ENCODE measurements around the gene ADCY6.

ADCY6 gene

DNA sequence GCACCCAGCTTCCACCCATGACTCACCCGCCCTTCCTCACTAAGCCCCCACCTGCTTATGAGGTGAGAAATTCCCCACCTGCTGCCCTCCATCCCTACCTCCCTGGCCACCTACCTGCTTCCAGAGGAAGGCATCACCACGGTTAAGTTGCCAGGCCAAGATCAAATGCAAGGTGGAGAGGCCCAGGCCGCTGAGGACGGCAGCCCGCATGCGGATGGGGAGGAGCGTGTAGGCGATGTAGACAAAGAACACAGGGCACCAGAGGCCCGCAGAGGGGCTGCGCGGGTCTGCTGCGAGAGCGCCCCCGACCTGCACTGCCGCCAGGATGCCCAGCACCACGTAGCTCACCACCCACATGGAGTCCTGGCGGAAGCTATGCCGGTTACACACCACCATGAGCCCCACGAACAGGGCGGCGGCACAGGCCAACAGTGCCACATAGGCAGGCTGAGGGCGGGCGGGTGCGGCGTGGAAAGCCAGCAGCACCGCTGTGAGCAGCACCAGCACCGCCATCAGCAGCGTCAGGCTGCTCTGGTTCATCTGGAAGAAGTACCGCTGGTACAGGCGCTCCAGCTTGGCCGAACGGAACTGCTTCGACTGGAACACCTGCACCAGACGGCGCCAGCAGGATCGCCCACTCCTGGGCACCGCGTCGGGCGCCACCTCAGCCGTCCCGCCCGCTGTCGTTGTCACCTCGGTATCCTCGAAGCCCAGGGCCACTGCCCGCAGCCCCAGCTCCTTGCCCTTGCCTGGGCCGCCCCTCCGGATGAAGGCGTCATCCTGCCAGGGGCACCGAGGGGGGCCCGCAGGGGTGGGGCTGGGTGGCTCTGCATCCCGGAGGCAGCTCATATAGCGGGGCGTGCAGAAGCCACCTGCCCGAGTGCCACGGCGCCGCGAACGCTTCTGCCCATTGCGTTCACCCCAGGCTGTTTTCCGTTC, 6.2 kb downstream of the ADCY6 start:
- no peak for DNase-seq (ENCODE audit: low spot score)

DNA sequence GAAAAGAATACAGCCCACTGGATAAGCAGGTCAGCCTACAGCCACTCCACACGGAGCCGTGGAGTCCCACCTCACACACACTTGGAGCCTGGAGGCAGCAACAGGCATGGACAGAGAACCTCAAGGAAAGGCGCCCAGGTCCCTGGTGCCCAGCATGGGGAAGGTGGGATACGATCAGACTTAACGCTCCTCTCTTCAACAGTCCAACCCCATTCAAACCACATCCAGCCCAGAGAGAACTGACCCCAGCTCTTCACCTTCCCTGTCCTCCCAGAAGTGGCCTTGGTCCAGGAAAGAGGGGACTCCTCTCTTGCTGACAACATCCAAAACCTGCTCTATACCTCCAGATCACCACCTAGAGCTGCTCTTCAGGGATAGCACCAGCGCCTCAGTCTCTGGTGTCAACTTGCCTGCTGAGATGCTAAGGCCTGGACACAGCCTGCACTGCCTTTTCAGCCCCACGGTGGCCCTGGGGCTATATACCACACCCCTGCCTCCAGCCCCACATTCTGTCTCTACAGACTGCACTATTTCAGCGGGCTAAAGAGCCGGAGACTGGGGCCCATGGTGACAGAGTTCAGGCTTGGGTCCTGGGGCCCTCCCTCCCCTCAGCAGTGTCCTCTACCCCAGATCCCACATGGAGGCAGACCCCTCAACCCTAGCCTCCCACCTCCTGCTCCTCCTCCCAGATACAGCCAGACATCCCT, 7.0 kb downstream of the ADCY6 start:
- DNase-seq (ENCODE audit: low spot score) = no peak

DNA sequence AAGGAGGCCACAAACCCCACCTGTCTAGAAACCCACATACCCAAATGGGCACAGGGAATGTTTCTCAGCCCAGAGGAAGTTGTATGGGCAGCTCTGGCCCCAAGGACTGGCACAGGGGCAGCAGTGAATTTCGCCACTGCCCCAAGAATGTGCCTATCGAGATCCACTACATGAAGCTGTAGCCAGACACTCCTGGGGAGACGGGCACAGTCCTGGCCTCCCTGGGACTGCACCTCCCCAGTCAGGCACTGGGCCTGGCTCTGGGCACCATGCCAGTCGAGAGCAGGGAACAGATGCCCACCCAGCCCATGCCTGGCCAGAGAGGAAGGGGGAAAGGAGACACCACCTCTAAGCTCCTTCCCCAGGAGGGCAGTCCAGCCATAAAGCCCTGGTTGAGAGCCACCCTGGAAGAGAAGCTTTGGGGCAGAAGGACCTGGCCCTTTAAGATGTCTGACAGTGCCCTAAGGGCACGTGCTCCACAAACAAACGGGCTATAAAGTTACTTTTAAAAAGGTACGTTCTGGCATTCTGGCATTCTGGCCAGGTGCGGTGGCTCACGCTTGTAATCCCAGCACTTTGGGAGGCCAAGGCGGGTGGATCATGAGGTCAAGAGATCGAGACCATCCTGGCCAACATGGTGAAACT, 8.4 kb downstream of the ADCY6 start:
- DNase-seq (ENCODE audit: low spot score) = no peak

DNA sequence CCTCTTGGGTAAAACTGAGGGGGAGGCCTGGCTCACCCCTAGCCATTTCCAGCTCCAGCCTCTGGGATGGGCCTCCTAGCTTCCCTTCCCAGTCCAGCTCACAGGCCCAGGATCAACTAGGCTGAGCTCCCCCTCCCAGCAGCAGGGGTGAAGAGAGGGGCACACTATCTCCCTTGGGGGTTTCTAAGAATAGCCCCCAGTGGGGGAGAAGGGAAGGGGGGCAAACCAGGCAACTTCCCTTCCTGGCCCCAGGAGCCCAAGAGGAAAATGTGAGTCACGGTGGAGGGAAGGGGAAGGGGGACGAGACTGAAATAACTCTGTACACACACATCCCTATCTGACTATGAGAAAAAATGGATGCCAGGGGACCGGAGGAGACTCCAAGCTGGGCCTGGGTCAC, 9.0 kb downstream of the ADCY6 start:
- DNase-seq (ENCODE audit: low spot score) = no peak

DNA sequence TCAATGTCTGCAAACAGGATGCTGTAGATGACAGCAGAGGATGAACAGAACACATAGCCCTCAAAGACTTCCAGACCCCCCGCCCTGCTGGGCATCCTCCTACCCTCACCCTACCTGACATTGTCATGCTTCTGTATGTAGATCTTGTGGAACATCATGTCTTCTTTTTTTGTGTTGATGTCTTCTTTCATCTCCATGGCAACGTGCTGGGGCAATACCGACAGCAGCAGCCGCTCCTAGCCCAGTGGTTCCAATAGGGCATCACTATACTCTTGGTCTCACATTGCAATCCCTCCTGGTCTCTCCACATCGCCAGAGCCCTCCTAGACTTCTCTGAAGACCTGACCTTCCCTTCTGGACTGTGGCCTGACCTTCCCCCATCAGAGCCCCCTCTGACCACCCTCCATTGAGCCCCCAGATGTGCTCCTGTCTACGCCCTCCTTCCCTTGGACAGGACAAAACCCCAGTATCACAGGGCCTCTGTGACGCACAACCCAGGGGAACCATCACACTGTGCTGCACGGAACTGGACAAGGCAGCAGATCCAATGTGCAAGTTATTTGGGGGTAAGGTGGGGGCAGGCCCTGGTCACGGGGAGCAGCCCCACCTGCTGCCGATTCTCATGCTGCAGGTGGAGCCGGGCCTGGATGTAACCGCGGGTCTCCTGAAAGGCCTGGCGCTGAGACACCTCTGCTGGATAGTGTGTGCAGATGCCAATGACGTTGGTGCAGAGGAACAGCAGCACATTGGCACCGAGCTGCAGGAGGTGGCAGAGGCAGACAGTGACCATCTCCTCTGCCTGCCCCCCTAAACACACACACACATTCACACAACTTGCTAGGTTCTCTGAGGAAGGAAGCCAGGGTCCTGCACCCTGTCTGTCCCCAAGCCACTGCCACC, 11.1 kb downstream of the ADCY6 start:
- DNase-seq (ENCODE audit: low spot score) = no peak

DNA sequence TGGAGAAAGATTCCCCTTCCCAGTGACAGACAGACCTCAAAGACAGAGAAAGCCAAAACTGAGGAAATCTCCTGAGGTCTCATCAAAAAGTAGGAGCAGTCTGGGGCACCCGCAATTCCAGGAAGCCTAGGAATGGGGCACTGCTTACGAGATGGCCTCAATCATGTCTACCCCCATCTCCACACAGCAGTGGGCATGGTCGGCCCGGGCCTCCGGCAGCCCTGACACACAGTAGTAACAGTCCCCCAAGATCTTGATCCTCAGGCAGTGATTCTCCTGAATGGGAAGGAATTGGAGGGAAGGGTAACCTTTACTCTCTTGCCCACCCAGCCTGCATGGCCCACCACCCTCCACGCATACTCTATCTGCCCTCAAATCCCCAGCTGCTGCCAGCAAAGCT, 11.9 kb downstream of the ADCY6 start:
- no peak for DNase-seq (ENCODE audit: low spot score)

DNA sequence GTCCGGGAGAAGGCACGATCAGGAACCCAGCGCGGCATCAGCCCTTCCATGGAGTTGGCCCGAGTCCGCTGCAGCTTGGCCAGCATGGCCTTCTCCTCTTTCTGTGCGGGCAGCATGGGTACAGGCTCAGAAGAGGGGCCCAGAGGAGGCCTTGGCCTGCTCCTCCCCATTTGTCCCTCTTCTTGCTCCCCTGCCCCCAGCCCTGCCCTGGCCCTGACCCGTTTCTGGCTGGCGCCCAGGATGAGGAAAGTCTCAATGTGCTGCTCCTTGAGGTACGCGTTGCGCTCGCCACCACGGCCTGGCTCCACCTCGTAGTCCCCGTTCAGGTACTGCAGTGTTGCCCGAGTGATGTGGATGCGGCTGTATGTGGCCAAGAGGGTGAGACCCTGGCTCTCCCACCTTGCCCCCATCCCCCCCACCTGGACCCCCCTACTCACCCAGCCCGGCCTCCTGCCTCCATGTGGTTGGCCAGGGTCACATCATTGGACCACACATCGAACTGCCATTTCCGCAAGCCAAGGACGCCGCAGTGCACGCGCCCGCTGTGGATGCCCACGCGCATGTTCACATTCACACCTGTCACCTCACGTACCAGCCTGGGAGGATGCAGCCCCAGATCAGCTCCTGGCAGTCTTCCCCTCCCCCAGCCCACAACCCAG, 12.8 kb downstream of the ADCY6 start:
- no peak for DNase-seq (ENCODE audit: low spot score)

DNA sequence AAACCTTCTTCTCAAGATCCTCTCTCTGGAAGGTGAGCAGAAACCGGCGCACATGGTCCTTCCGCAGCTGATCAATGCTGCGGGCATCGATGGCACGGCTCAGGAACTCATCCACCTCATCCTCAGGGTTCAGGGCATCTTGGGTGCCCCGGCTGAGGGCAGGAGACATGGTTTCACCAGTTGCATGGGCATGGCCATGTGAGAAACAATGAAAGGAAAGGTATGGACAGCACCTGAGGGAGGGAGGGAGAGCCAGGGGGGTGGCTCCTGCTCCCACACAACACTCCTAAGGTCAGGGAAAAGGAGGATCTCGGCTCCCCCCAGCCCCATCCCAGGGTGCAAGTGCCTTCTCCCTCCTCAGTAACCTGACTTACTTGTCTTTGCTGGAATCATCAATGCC, 13.6 kb downstream of the ADCY6 start:
- no peak for DNase-seq (ENCODE audit: low spot score)

DNA sequence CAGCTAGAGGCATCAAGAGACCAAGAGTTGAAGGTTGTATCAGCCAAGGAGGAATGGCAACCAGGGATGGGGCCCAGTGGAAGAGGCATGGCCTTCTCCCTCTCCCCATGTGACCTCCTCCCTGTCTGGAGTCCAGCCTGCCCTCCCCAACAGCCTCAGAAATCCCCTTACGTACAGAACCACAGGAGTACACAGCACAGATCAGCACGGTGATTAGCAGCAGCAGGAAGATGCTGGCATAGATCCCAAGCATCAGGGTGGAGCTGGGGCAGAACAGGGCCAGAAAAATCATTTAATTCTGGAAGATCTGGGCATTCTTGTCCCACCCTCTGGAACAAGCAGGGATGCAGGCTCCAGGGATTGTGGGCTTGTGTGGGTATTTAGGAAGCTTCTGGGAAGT, 14.4 kb downstream of the ADCY6 start:
- DNase-seq (ENCODE audit: low spot score) = no peak

DNA sequence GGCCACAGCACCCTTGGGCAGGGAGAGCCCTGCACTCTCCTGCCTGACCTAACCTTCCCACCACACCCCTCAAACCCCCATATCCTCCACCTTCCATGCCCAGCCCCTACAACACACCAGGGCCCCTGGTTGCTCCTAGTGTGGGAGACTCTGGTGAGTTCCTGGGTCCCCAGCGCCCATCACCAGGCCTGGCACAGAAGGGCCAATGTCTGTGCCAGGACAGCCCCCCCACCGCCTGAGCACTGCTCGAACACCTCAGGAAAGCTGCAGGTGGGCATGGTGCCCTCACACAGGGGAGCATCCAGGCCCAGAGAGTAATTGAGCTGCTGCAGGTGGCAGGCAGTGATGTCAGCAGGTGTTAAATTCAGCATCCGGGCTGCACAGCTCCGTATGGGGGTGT, 15.2 kb downstream of the ADCY6 start:
- no peak for DNase-seq (ENCODE audit: low spot score)

DNA sequence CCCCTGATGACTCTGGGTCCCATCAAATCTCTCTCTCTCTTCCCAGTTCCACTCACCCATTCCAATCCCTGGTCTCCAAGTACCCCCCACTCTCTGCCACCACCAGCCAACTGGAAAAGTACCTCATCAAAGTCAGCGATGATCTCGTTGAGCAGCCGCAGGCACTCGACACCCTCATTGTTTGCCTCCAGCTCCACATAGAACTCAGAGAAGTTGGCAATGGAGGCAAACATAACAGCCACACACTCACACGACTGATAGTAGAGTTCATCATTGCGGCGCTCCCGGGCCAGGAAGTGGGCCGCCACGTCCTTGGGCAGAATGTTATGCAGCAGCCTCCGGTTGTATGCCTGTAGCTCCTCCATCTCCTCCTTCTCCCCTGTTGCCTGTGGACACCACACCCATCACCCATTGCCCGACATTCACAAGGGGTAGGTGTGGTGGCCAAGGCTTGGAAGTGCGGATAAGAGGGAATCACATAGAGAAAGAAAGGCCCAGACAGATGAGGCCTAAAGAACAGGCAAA, 17.2 kb downstream of the ADCY6 start:
- DNase-seq (ENCODE audit: low spot score) = no peak

DNA sequence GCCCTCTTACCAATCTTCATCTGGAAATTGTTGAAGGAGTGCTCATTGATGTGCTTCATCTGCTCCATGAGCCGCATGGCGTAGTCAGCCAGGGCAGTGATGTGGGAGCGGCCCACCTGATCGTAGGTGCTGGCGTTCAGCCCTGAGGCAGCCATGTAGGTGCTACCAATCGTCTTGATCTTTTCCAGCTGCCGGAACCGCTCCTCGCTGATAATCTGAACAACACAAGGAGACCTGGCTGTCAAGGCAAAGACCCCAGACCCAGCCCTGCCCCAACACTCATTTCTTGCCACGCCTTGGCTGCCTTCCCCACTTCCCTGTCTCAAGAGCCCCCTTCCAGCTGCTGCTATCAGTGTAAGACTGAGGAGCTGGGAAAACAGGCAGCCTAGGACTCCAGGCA, 18.1 kb downstream of the ADCY6 start:
- no peak for DNase-seq (ENCODE audit: low spot score)

DNA sequence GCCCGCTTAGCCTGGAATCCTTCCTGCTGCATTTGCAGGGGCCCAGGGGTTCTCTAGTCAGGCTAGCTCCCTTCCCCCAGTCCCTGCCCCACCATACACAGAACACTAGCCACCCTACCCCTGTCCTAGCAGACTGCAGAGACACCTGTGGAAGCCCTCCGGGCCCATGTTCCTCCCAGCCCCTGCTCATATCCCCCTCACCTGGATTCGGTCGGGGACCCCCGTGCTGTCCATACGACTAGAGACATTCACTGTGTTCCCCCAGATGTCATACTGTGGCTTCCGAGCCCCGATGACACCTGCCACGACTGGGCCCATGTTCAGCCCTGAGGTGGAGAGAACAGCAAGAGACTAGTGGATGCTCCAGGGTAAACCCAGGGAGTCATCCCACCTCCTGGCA, 20.2 kb downstream of the ADCY6 start:
- no peak for DNase-seq (ENCODE audit: low spot score)

DNA sequence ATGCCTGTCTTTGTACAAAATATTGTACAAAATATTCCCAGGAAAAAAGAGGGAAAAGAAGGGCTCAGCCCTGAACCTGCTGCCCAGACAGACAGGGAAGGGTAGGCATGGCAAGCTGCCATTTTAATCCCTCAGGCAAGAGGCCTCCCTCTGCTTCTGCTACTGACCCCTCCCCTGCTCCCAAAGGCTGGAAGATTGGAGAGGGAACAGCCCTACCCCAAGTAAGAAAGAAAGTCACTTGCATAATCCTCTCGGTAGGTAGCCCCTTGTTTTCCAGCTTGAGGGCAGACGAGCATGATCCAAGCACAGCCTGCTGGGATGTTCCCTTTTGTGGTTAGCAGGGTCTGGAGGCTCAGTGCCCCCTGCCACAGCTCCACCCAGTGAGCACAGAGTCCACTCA, 20.7 kb downstream of the ADCY6 start:
- DNase-seq (ENCODE audit: low spot score) = no peak

DNA sequence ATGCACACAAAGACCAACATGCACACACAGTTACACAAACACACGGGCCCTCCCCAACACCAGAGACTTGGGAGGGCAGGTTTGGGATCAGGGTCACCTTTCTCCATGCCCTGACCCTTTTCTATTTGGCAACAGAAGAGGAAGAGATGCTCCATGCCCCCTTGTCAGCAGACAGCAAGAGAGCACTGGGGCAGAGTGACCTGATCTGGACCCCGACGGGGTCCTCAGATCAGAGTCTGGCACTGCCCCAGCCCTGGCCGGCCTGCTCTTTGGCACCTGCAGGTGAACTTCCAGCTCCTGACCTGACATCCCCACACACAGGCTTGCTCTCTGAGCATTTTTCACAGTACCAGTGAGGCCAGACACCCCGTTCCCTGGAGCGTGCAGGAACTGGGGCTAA, 21.4 kb downstream of the ADCY6 start:
- no peak for DNase-seq (ENCODE audit: low spot score)

DNA sequence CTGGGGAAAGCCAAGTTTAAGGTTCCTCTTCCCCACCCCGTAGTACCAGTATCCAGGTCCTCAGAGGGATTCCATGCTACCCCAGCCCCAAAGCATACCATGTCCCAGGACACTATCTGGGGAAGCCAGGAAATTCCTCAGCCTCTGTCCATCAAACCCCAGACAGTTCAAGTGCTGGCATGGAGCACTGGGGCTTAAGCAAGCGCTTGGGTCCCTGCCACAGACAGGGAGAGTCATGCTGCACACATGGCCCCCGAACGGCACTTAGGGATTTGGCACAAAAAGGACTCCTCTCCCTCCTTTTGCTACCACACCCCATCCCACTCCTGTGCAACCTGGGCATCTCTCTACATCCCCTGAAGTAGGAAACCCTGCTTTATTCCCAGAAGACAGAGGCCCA, 21.8 kb downstream of the ADCY6 start:
- DNase-seq (ENCODE audit: low spot score) = no peak

DNA sequence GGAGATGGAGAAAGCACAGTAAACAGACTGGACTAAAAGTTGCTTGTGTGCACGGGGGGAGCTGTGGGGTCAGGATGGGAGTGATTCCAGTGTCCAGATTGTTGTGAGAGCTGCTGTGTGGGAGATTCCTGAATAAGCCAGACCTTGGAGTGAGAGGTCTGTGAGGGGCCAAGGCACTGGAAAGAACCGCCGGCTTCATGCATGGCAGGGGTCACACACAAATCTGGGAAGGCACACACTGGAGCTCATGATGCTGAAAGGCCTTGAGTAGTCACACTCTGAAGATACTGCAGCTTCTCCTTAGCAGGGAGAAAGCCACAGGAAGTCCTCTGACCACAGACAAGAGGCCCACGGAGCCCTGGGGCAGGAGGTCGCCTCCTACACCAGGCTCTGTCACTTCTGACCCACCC, 23.1 kb downstream of the ADCY6 start:
- DNase-seq (ENCODE audit: low spot score) = no peak

DNA sequence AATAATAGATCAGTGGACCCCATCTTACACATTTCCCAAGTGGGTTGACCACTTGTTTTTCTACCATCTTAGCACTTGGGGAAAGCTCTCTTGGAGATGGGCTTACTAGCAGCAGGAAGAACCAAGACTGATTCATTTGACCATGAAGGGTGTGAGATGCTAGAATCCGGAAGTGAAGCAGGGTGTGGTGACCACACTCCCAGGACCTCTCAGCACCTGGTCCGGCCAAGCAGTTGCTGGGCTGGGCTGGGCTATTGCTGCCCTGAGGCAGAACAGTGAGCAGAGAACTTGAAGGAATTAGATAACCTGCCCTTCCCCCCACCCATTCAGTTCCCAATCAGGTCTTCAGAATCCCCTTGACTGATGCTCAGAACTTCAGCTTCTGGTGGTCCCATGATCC, 24.4 kb downstream of the ADCY6 start:
- no peak for DNase-seq (ENCODE audit: low spot score)

DNA sequence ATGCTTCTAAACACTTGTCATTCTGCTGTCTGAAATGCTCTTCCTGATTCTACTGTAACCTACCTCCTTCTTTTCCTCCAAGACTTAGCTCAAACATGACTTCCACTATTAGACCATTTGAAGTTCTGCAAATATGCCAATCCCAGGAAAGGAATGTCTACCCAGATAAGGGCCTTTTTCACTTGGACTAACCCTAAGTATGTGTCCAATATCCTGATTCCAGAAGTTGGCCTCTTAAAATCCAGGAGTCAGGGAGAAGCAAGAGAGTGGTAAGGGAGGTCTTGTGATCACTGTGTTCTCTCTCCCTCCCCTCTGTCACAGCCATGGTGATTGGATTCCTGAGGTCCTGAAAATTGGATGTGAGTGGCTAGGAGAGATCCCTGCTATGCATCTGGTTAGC, 30.2 kb downstream of the ADCY6 start:
- DNase-seq (ENCODE audit: low spot score) = no peak

DNA sequence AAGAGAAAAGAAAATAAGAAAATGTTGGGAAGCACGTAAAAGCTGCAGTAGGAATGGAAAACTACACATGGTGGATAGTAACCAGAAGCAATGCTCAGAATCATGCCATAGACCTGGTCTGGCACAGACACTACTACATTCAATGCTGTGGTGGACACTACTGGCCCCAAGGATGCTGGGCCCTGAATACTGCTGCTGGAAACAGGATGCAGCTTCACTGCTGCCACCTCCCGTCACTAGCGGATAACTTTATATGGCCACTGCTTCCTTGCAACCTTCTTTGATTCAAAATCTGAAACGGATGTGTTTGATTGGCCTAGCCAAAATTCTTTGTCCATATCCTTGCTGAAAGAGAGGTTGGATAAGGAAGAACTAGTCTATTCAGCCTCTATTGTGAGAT, 30.7 kb downstream of the ADCY6 start:
- DNase-seq (ENCODE audit: low spot score) = no peak

DNA sequence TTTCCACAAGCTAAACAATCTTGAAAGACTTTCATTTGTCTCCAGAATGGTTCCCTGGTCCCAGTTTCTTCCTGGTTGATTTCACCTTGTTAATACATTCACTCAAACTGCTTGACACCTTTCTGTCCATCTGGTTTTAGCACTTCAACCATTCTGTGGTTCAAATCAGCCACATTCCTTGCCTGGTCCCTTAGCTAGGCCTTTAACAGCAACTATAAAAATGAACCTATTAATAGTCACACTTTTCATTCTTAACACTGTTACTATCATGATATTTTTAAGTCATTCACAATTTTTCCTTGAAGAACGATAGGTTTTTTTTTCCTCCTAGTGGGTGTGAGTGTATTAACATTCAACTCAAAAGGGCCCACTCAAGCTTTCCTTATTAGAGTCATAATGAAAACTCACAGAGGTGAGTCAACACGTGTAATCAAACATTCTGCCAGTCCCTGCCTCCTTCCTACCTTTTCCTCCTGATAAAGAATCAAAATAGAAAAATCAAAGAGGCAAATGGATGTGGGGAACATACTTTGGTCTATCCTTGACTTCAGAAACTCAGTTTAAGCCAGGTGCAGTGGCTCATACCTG, 38.0 kb downstream of the ADCY6 start:
- DNase-seq (ENCODE audit: low spot score) = no peak

Data from D341Med (cell line).